Mucosa of stomach (tissue), 1 donor: Measurements from ENCODE around the gene FHOD1.

ENCODE experiments used
- H3K27me3 ChIP-seq: one replicate; pipeline ENCODE4 v1.7.0; 2013; ENCODE audit warnings: mild to moderate bottlenecking, low read length; ENCODE audit not compliant: control insufficient read depth, insufficient read depth
- H3K36me3 ChIP-seq: one replicate; pipeline ENCODE4 v1.7.0; 2013; ENCODE audit warnings: low read length; ENCODE audit not compliant: control insufficient read depth, insufficient read depth
- H3K4me1 ChIP-seq: one replicate; pipeline ENCODE4 v1.7.0; 2013; ENCODE audit warnings: mild to moderate bottlenecking, low read length; ENCODE audit not compliant: control insufficient read depth, insufficient read depth
- H3K4me3 ChIP-seq: one replicate; pipeline ENCODE4 v1.7.0; 2013; ENCODE audit warnings: low read length
- H3K9ac ChIP-seq: one replicate; pipeline ENCODE4 v1.7.0; 2013; ENCODE audit warnings: mild to moderate bottlenecking, low read length, moderate library complexity
- H3K9me3 ChIP-seq: one replicate; pipeline ENCODE4 v1.7.0; 2013; ENCODE audit warnings: mild to moderate bottlenecking, low read length, moderate library complexity; ENCODE audit not compliant: control insufficient read depth
- donor health status: Pancreatic carcinoma.

The FHOD1 gene

GRCh38 chr16:67269766-67270165, 22.5 kb upstream of the FHOD1 start:
- Histone ChIP-seq H3K27me3 (no peaks in the 10 kb centered on the region), H3K9me3 (no peaks in the 10 kb centered on the region), H3K36me3 (no peaks in the 10 kb centered on the region), H3K9ac (no peak overlapping the region), H3K4me1 (peaks cover 7% of the 10 kb centered on the region), H3K4me3 (no peak overlapping the region)

GRCh38 chr16:67268136-67268579, 20.9 kb upstream of the FHOD1 start:
- Histone ChIP-seq H3K4me3 (no peak overlapping the region), H3K9me3 (no peaks in the 10 kb centered on the region), H3K27me3 (no peaks in the 10 kb centered on the region), H3K9ac (no peak overlapping the region), H3K36me3 (no peaks in the 10 kb centered on the region), H3K4me1 (peaks cover 7% of the 10 kb centered on the region)

- Histone ChIP-seq H3K9me3 (no peaks in the 10 kb centered on the region), H3K4me1 (peaks cover 7% of the 10 kb centered on the region), H3K9ac (no peak overlapping the region), H3K36me3 (no peaks in the 10 kb centered on the region), H3K4me3 (no peak overlapping the region), H3K27me3 (no peaks in the 10 kb centered on the region)
These were observed 18.6 kb upstream of the FHOD1 start for GRCh38 chr16:67265834-67266233.

GRCh38 chr16:67264866-67265265, 17.6 kb upstream of the FHOD1 start:
- Histone ChIP-seq H3K36me3 (no peaks in the 10 kb centered on the region), H3K9me3 (no peaks in the 10 kb centered on the region), H3K27me3 (no peaks in the 10 kb centered on the region), H3K4me3 (no peak overlapping the region), H3K4me1 (peaks cover 7% of the 10 kb centered on the region), H3K9ac (no peak overlapping the region)

GRCh38 chr16:67264277-67264676, 17.0 kb upstream of the FHOD1 start:
- Histone ChIP-seq H3K27me3 (no peaks in the 10 kb centered on the region), H3K9ac (no peak overlapping the region), H3K4me3 (no peak overlapping the region), H3K4me1 (peaks cover 7% of the 10 kb centered on the region), H3K36me3 (no peaks in the 10 kb centered on the region), H3K9me3 (no peaks in the 10 kb centered on the region)

- H3K4me1 ChIP-seq: peaks cover 5% of the 10 kb centered on the region
- H3K4me3 ChIP-seq: no peak overlapping the region
- H3K27me3 ChIP-seq: no peaks in the 10 kb centered on the region
- no peaks in the 10 kb centered on the region for H3K36me3 ChIP-seq
- H3K9me3 ChIP-seq: no peaks in the 10 kb centered on the region
- H3K9ac ChIP-seq: no peak overlapping the region
These were observed 15.9 kb upstream of the FHOD1 start for GRCh38 chr16:67263201-67263600.

GRCh38 chr16:67260426-67261063, 13.3 kb upstream of the FHOD1 start:
- Histone ChIP-seq H3K36me3 (no peaks in the 10 kb centered on the region), H3K4me3 (no peak overlapping the region)

GRCh38 chr16:67259705-67260104, 12.4 kb upstream of the FHOD1 start:
- Histone ChIP-seq H3K9ac (no peak overlapping the region), H3K27me3 (peaks cover 2% of the 10 kb centered on the region), H3K4me3 (no peak overlapping the region), H3K9me3 (no peaks in the 10 kb centered on the region), H3K4me1 (no peaks in the 10 kb centered on the region), H3K36me3 (no peaks in the 10 kb centered on the region)

More at GRCh38 chr16:67260426-67261063, 13.3 kb upstream of the FHOD1 start:
- Histone ChIP-seq H3K27me3 (no peaks in the 10 kb centered on the region), H3K9me3 (no peaks in the 10 kb centered on the region), H3K4me1 (no peaks in the 10 kb centered on the region), H3K9ac (no peak overlapping the region)

- Histone ChIP-seq H3K4me3 (no peak overlapping the region), H3K9me3 (no peaks in the 10 kb centered on the region), H3K27me3 (peaks cover 3% of the 10 kb centered on the region), H3K4me1 (no peaks in the 10 kb centered on the region), H3K9ac (no peak overlapping the region), H3K36me3 (no peaks in the 10 kb centered on the region)
These were observed 11.0 kb upstream of the FHOD1 start for GRCh38 chr16:67258161-67258835.

- Histone ChIP-seq H3K27me3 (peaks cover 3% of the 10 kb centered on the region), H3K36me3 (no peaks in the 10 kb centered on the region), H3K4me3 (no peak overlapping the region), H3K9ac (no peak overlapping the region), H3K9me3 (no peaks in the 10 kb centered on the region), H3K4me1 (no peaks in the 10 kb centered on the region)
These were observed 10.3 kb upstream of the FHOD1 start for GRCh38 chr16:67257486-67258160.

- Histone ChIP-seq H3K27me3 (peaks cover 3% of the 10 kb centered on the region), H3K36me3 (no peaks in the 10 kb centered on the region), H3K9me3 (no peaks in the 10 kb centered on the region), H3K4me3 (no peak overlapping the region), H3K9ac (no peak overlapping the region), H3K4me1 (no peaks in the 10 kb centered on the region)
These were observed 9.5 kb upstream of the FHOD1 start for GRCh38 chr16:67256701-67257230.
